Measurements from ENCODE around the gene ABCA7. TPM values are rescaled to one million over a fixed set of nuclear protein-coding genes. Genes with fewer than 3 reads are reported as not detected.

ABCA7 gene
- total RNA-seq, 4 donors from 2014 or later: 3.9 to 9.5 (median 6.9) TPM

GRCh38 chr19:1008268-1009040 lies 31.5 kb upstream of the ABCA7 start:
- Histone ChIP-seq H3K9me3 (no peaks in the 10 kb centered on the region), H3K27ac (replicated peaks in 1 of 4) (no peak overlapping the region), H3K27me3 (peaks cover 0 to 13% (median 0%) of the 10 kb centered on the region in 4 donors), H3K4me1 (peaks cover 0 to 6% (median 0%) of the 10 kb centered on the region in 4 donors), H3K4me3 (no peak overlapping the region), H3K36me3 (peaks cover 41 to 52% (median 51%) of the 10 kb centered on the region in 4 donors)
- TF ChIP-seq POLR2A (IDR thresholded peaks at IDR 0.05; ENCODE audit: low read depth) (no peak), EP300 (IDR thresholded peaks at IDR 0.05) (no peak), POLR2AphosphoS5 (IDR thresholded peaks at IDR 0.05) (no peak), CTCF (IDR thresholded peaks at IDR 0.05) (no peak)
- DNase-seq (ENCODE audit: extremely low spot score): no peak
- WGBS: 92% methylated on average over 32 of the region's 45 CpGs
- intact Hi-C loops (cut with DNase I): no loop called here

GRCh38 chr19:1009041-1009980 lies 30.6 kb upstream of the ABCA7 start:
- intact Hi-C loops (cut with DNase I): no loop called here
- peaks cover 0 to 15% (median 3%) of the 10 kb centered on the region in 4 donors for H3K4me1 ChIP-seq
- peaks cover 0 to 5% (median 0%) of the 10 kb centered on the region in 4 donors for H3K27me3 ChIP-seq
- H3K4me3 ChIP-seq: no peak overlapping the region
- no peak for TF ChIP-seq EP300 (IDR thresholded peaks at IDR 0.05)
- no peak for TF ChIP-seq POLR2A (IDR thresholded peaks at IDR 0.05; ENCODE audit: low read depth)
- TF ChIP-seq CTCF (IDR thresholded peaks at IDR 0.05): no peak
- no peak for TF ChIP-seq POLR2AphosphoS5 (IDR thresholded peaks at IDR 0.05)
- no peak for DNase-seq (ENCODE audit: extremely low spot score)
- peaks cover 48 to 61% (median 60%) of the 10 kb centered on the region in 4 donors for H3K36me3 ChIP-seq
- H3K27ac ChIP-seq (replicated peaks in 1 of 4): peak overlapping the region in 2 of 4 donors; percentile 21 to 36
- H3K9me3 ChIP-seq: no peaks in the 10 kb centered on the region
- WGBS: 86% methylated on average over 19 of the region's 92 CpGs

- H3K36me3 ChIP-seq: peaks cover 48 to 68% (median 66%) of the 10 kb centered on the region in 4 donors
Measured at GRCh38 chr19:1009981-1010538, 29.8 kb upstream of the ABCA7 start.

More at GRCh38 chr19:1009981-1010538, 29.8 kb upstream of the ABCA7 start:
- peak overlapping the region in 1 of 4 donors; percentile 21 for H3K27ac ChIP-seq (replicated peaks in 1 of 4)
- H3K9me3 ChIP-seq: no peaks in the 10 kb centered on the region
- TF ChIP-seq POLR2AphosphoS5 (IDR thresholded peaks at IDR 0.05) (no peak), CTCF (IDR thresholded peaks at IDR 0.05) (no peak), POLR2A (IDR thresholded peaks at IDR 0.05; ENCODE audit: low read depth) (no peak), EP300 (IDR thresholded peaks at IDR 0.05) (no peak)
- no peaks in the 10 kb centered on the region for H3K27me3 ChIP-seq
- 83% methylated on average over 13 of the region's 29 CpGs for WGBS
- H3K4me3 ChIP-seq: no peak overlapping the region
- peaks cover 4 to 22% (median 9%) of the 10 kb centered on the region in 4 donors for H3K4me1 ChIP-seq
- intact Hi-C loops (cut with DNase I): no loop called here
- no peak for DNase-seq (ENCODE audit: extremely low spot score)

All from esophagus muscularis mucosa (tissue), 4 donors.